GM12878 (cell line): Measurements from ENCODE around the gene BAIAP2L1. TPM values are rescaled to one million over a fixed set of nuclear protein-coding genes. Genes with fewer than 3 reads are reported as not detected.

Experiments
- ATAC-seq: fragments of 200-7000 bp; cut with Tn5 transposase; 3 replicates; pipeline ENCODE4 v1.9.1; 2020; ENCODE audit warnings: mild to moderate bottlenecking, moderate library complexity
- BruUV-seq: library from RNA; stranded (reverse); fragments of 400-500 nt; replicated peaks from 2 replicates; lab custom pipeline; 2021; lab: Mats Ljungman, UMichigan
- CTCF ChIA-PET: fragments of 300-600 bp; sonication (Branson Sonifier 250); formaldehyde crosslinking; extraction: SDS; loops from one replicate; lab custom pipeline; 2021; ENCODE audit warnings: inconsistent platforms; lab: Yijun Ruan, JAX
- POLR2A ChIA-PET: fragments of 350-600 bp; formaldehyde crosslinking; extraction: SDS; loops from one replicate; lab custom pipeline; 2021; ENCODE audit warnings: inconsistent platforms; lab: Charles Lee
- RAD21 ChIA-PET: fragments of 300-600 bp; sonication (Branson Sonifier 250); formaldehyde crosslinking; loops from one replicate; lab custom pipeline; 2023; ENCODE audit warnings: antibody characterized with exemption; ENCODE audit not compliant: unreplicated experiment; lab: Charles Lee
- SMC1A ChIA-PET: fragments of 300-600 bp; sonication (Branson Sonifier 250); formaldehyde crosslinking; loops from one replicate; lab custom pipeline; 2023; ENCODE audit not compliant: unreplicated experiment, uncharacterized antibody; lab: Charles Lee
- DNase-seq: peaks from one replicate; pipeline ENCODE4 v3.0.0-alpha.2; 2011; ENCODE audit warnings: low read depth, low spot score
- FAIRE-seq: peaks from 3 replicates; lab custom pipeline; 2011; peaks lifted over from hg19 to GRCh38; lab: Jason Lieb, UNC
- H2AFZ ChIP-seq: 2 replicates; pipeline ENCODE4 v1.6.0; 2011; ENCODE audit warnings: low read depth, low read length, control low read depth; ENCODE audit not compliant: control insufficient read depth
- H3K27ac ChIP-seq: 2 replicates; pipeline ENCODE4 v1.5.1; 2011; ENCODE audit warnings: control low read depth; ENCODE audit not compliant: control insufficient read depth, insufficient read depth
- H3K27me3 ChIP-seq, 2 experiments: replicated peaks in 1 of 2; 2 replicates each; pipeline versions ENCODE4 v1.6.0 to v1.6.1; 2011; ENCODE audit warnings: low read length in 1 of 2; ENCODE audit not compliant: control insufficient read depth in 2 of 2, insufficient read depth in 2 of 2
- H3K36me3 ChIP-seq, 2 experiments: 2 replicates each; pipeline ENCODE4 v1.5.1; 2011; ENCODE audit warnings: low read length in 1 of 2; ENCODE audit not compliant: control insufficient read depth in 2 of 2, insufficient read depth in 2 of 2
- H3K4me1 ChIP-seq: 2 replicates; pipeline ENCODE4 v1.6.1; 2011; ENCODE audit warnings: mild to moderate bottlenecking, low read length, moderate library complexity, mixed read lengths; ENCODE audit not compliant: control insufficient read depth, insufficient read depth
- H3K4me2 ChIP-seq: 2 replicates; pipeline ENCODE4 v1.6.0; 2011; ENCODE audit warnings: control low read depth; ENCODE audit not compliant: control insufficient read depth, insufficient read depth
- H3K4me3 ChIP-seq: fragments of 200-600 bp; sonication (generic); 2 replicates; pipeline ENCODE4 v1.5.1; 2016
- H3K79me2 ChIP-seq: 2 replicates; pipeline ENCODE4 v1.6.0; 2011; ENCODE audit warnings: low read length; ENCODE audit not compliant: control insufficient read depth, insufficient read depth
- H3K9ac ChIP-seq: 2 replicates; pipeline ENCODE4 v1.8.0; 2011; ENCODE audit warnings: low read length, control low read depth, mixed read lengths; ENCODE audit not compliant: control insufficient read depth, insufficient read depth
- H3K9me3 ChIP-seq: replicated peaks from 3 replicates; pipeline ENCODE4 v1.5.1; 2011; ENCODE audit warnings: mild to moderate bottlenecking, low read length; ENCODE audit not compliant: control insufficient read depth, insufficient read depth
- H4K20me1 ChIP-seq: 2 replicates; pipeline ENCODE4 v1.6.0; 2011; ENCODE audit not compliant: control insufficient read depth, insufficient read depth
- BCL11A ChIP-seq: IDR thresholded peaks from 2 replicates; pipeline ENCODE4 v1.6.1; 2011; ENCODE audit warnings: low read depth, low read length
- CBX5 ChIP-seq: sonication (generic); IDR thresholded peaks from 2 replicates; pipeline ENCODE4 v1.6.1; 2016; ENCODE audit warnings: low read depth, moderate library complexity, mild to moderate bottlenecking, inconsistent platforms
- KAT2A ChIP-seq: conservative IDR thresholded peaks from 2 replicates; pipeline ENCODE4 v1.6.1; 2011; ENCODE audit warnings: low read depth, low read length; ENCODE audit not compliant: control insufficient read depth
- RCOR1 ChIP-seq: conservative IDR thresholded peaks from 2 replicates; pipeline ENCODE4 v1.6.1; 2012; ENCODE audit warnings: low read depth, low read length, improper control_type of control experiment
- TBL1XR1 ChIP-seq: IDR thresholded peaks from 2 replicates; pipeline ENCODE4 v1.6.1; 2012; ENCODE audit warnings: low read depth, low read length, improper control_type of control experiment
- ZNF24 ChIP-seq: fragments of 450-650 bp; IDR thresholded peaks from 2 replicates; pipeline ENCODE4 v1.6.1; 2017; ENCODE audit warnings: antibody characterized with exemption, mild to moderate bottlenecking
- WGBS: methylation state at CpG from one replicate; pipeline ENCODE4 v1.1.6; 2016; ENCODE audit warnings: low lambda C conversion rate; ENCODE audit not compliant: insufficient replicate concordance, insufficient coverage; ENCODE audit errors: missing lambda C conversion rate; 5-methylcytosine and 5-hydroxymethylcytosine counted together
- in situ Hi-C: fragments of 300-500 bp; cut with MboI; formaldehyde crosslinking; loops from 9 replicates; pipeline ENCODE4 v1.14.3; 2018; ENCODE audit warnings: mixed read lengths
- intact Hi-C: fragments of 100-400 bp; cut with micrococcal nuclease; formaldehyde crosslinking; loops from one replicate; pipeline ENCODE4 v1.14.2; 2022; ENCODE audit not compliant: unreplicated experiment
- polyA plus RNA-seq, 11 experiments: library from polyadenylated mRNA; depleted of rRNA in 4 of 11; unstranded in 6 of 11; stranded (reverse) in 5 of 11; fragments of >200 nt; fragmentation: Nextera tagmentation in 4 of 11; fragmentation: Illumina TruSeq in 1 of 11; extraction: Ambion mirVana in 4 of 11; extraction: Trizol in 1 of 11; gene quantifications; 1 replicate in 1 of 11; 2 replicates in 10 of 11; pipeline versions ENCODE4 v1.2.1 to v1.2.3, GENCODE V29; 2011 to 2016; ENCODE audit warnings: inconsistent platforms in 2 of 11, missing spikeins in 2 of 11, low read depth in 1 of 11
- total RNA-seq, 4 experiments: library from RNA; depleted of rRNA in 3 of 4; stranded (reverse); fragments of >200 nt in 3 of 4; fragmentation: Illumina TruSeq in 1 of 4; extraction: Trizol in 1 of 4; gene quantifications; 2 replicates each; pipeline versions ENCODE4 v1.2.1 to v1.2.3, GENCODE V29; 2013 to 2021
- TF ChIP-seq, protein P1 (sequence below): fragments of 450-650 bp; formaldehyde crosslinking; IDR thresholded peaks from 2 replicates; pipeline ENCODE4 v1.4.0; 2022; ENCODE audit warnings: mild to moderate bottlenecking, moderate library complexity
- TF ChIP-seq, protein P2 (sequence below): IDR thresholded peaks from 2 replicates; pipeline ENCODE4 v1.6.1; 2011; ENCODE audit warnings: borderline replicate concordance, low read depth, mild to moderate bottlenecking, moderate library complexity, mixed read lengths, low read length; ENCODE audit not compliant: insufficient read depth; ENCODE audit errors: extremely low read length
- TF ChIP-seq, protein P3 (sequence below): fragments of 450-650 bp; formaldehyde crosslinking; IDR thresholded peaks from 2 replicates; pipeline ENCODE4 v1.4.0; 2020; ENCODE audit warnings: mild to moderate bottlenecking, moderate library complexity

The BAIAP2L1 gene
- total and polyA plus RNA-seq, 10 of the 15 experiments (the other 5 are each of a cell fraction or from before 2014, with no cell fraction given): 8.9 to 60.2 (median 35.7) TPM

DNA sequence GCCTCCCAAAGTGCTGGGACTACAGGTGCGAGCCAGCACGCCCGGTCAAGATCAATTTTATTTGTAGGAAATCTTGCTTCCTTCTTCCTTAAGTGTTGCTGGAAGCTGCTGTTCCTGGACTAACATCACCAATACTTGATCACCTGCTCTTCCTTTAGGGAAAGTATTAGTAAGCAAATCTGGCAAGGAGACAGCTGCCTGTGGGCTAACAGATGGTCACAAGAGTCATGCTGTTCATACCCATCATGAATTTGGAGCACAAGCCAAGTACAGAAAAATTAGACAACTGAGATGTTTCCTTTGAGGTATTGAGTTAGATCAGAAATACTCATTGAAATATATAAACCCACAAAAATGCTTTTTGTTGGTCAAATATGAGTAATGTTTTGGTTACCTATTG is 27.9 kb downstream of the BAIAP2L1 start:
- CTCF ChIA-PET: interaction anchor here (0.5 to 2.1 kb wide), 3 partner anchors 19 to 48 kb away, joined by 3 to 4 read pairs (median 4); partner anchors contain the start of gene BAIAP2L1
- no peak overlapping the region for H3K4me2 ChIP-seq

DNA sequence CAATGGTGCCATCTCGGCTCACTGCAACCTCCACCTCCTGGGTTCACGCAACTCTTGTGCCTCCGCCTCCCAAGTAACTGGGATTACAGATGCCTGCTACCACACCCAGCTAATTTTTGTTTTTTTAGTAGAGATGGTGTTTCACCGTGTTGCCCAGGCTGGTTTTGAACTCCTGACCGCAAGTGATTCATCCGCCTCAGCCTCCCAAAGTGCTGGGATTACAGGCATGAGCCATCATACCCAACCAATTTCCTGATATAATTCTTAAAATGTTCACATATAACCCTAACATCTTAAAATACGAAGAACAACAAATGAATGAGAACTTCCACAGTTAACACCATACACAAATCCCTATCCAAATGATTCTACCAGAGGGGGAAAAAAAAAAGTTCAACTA is 31.2 kb downstream of the BAIAP2L1 start:
- intact Hi-C loops (no loop called here), in situ Hi-C loops (no loop called here)
- H3K36me3 ChIP-seq: no peaks in the 10 kb centered on the region; a peak in 1 of 4 replicates
- ChIA-PET CTCF (interaction anchor here (1.7 kb wide), 2 partner anchors 31 to 52 kb away, joined by 5 to 6 read pairs; partner anchors contain the start of gene BAIAP2L1), SMC1A (interaction anchor here (1.0 kb wide), 1 partner anchor 50 kb away, joined by 3 read pairs; no protein-coding TSS in a partner anchor), RAD21 (no interaction called here), POLR2A (interaction anchor here (0.6 kb wide), 2 partner anchors 37 to 45 kb away, joined by 4 to 8 read pairs; no protein-coding TSS in a partner anchor)
- 97% methylated on average over 7 of the region's 7 CpGs for WGBS
- no peak overlapping the region for H2AFZ ChIP-seq
- H3K9me3 ChIP-seq: no peaks in the 10 kb centered on the region
- DNase-seq: no peak
- H3K9ac ChIP-seq: no peak overlapping the region
- H3K27me3 ChIP-seq: no peaks in the 10 kb centered on the region
- no TSS peak for BruUV-seq
- FAIRE-seq: no peak
- H4K20me1 ChIP-seq: no peaks in the 10 kb centered on the region
- H3K4me2 ChIP-seq: no peak overlapping the region
- no peak overlapping the region for H3K27ac ChIP-seq
- H3K4me1 ChIP-seq: no peaks in the 10 kb centered on the region
- no peak overlapping the region for H3K4me3 ChIP-seq
- no peak for ATAC-seq
- H3K79me2 ChIP-seq: no peaks in the 10 kb centered on the region; the same call in none of the 2 replicates
- TF ChIP-seq BCL11A (no peak), TBL1XR1 (no peak), CBX5 (no peak)
- TF ChIP-seq, protein P1, sequence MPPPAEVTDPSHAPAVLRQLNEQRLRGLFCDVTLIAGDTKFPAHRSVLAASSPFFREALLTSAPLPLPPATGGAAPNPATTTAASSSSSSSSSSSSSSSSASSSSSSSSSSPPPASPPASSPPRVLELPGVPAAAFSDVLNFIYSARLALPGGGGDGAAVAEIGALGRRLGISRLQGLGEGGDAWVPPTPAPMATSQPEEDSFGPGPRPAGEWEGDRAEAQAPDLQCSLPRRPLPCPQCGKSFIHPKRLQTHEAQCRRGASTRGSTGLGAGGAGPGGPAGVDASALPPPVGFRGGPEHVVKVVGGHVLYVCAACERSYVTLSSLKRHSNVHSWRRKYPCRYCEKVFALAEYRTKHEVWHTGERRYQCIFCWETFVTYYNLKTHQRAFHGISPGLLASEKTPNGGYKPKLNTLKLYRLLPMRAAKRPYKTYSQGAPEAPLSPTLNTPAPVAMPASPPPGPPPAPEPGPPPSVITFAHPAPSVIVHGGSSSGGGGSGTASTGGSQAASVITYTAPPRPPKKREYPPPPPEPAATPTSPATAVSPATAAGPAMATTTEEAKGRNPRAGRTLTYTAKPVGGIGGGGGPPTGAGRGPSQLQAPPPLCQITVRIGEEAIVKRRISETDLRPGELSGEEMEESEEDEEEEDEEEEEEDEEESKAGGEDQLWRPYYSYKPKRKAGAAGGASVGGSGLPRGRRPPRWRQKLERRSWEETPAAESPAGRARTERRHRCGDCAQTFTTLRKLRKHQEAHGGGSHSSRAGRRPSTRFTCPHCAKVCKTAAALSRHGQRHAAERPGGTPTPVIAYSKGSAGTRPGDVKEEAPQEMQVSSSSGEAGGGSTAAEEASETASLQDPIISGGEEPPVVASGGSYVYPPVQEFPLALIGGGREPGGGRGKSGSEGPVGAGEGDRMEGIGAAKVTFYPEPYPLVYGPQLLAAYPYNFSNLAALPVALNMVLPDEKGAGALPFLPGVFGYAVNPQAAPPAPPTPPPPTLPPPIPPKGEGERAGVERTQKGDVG: no peak
- TF ChIP-seq, protein P2, sequence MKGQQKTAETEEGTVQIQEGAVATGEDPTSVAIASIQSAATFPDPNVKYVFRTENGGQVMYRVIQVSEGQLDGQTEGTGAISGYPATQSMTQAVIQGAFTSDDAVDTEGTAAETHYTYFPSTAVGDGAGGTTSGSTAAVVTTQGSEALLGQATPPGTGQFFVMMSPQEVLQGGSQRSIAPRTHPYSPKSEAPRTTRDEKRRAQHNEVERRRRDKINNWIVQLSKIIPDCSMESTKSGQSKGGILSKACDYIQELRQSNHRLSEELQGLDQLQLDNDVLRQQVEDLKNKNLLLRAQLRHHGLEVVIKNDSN: no peak
- TF ChIP-seq, protein P3, sequence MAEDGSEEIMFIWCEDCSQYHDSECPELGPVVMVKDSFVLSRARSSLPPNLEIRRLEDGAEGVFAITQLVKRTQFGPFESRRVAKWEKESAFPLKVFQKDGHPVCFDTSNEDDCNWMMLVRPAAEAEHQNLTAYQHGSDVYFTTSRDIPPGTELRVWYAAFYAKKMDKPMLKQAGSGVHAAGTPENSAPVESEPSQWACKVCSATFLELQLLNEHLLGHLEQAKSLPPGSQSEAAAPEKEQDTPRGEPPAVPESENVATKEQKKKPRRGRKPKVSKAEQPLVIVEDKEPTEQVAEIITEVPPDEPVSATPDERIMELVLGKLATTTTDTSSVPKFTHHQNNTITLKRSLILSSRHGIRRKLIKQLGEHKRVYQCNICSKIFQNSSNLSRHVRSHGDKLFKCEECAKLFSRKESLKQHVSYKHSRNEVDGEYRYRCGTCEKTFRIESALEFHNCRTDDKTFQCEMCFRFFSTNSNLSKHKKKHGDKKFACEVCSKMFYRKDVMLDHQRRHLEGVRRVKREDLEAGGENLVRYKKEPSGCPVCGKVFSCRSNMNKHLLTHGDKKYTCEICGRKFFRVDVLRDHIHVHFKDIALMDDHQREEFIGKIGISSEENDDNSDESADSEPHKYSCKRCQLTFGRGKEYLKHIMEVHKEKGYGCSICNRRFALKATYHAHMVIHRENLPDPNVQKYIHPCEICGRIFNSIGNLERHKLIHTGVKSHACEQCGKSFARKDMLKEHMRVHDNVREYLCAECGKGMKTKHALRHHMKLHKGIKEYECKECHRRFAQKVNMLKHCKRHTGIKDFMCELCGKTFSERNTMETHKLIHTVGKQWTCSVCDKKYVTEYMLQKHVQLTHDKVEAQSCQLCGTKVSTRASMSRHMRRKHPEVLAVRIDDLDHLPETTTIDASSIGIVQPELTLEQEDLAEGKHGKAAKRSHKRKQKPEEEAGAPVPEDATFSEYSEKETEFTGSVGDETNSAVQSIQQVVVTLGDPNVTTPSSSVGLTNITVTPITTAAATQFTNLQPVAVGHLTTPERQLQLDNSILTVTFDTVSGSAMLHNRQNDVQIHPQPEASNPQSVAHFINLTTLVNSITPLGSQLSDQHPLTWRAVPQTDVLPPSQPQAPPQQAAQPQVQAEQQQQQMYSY (CRISPR knock-in tag): no peak

More for the DNA sequence above, 27.9 kb downstream of the BAIAP2L1 start:
- no peak overlapping the region for H3K27ac ChIP-seq
- ChIA-PET RAD21 (interaction anchor here (1.3 kb wide), 1 partner anchor 28 kb away, joined by 3 read pairs; the partner anchor contains the start of gene BAIAP2L1), POLR2A (no interaction called here)
- ATAC-seq: no peak
- H3K4me3 ChIP-seq: no peak overlapping the region
- no peak overlapping the region for H3K9ac ChIP-seq
- intact Hi-C loops: no loop called here
- 100% methylated on average over 3 of the region's 3 CpGs for WGBS
- H2AFZ ChIP-seq: no peak overlapping the region
- no peaks in the 10 kb centered on the region for H3K27me3 ChIP-seq
- TF ChIP-seq ZNF24 (no peak), KAT2A (no peak), RCOR1 (no peak)
- TF ChIP-seq, all 136 proteins: peak for 0
- Histone ChIP-seq H4K20me1 (no peaks in the 10 kb centered on the region), H3K36me3 (no peaks in the 10 kb centered on the region; a peak in 1 of 4 replicates), H3K4me1 (no peaks in the 10 kb centered on the region), H3K79me2 (peaks cover 6% of the 10 kb centered on the region), H3K9me3 (no peaks in the 10 kb centered on the region)
- in situ Hi-C loops: no loop called here
- FAIRE-seq (no peak), DNase-seq (no peak)
- BruUV-seq: no TSS peak
- SMC1A ChIA-PET: interaction anchor here (1.0 to 1.8 kb wide), 3 partner anchors 8 to 18 kb away, joined by 3 to 4 read pairs (median 4); no protein-coding TSS in a partner anchor
